ENCODE results near the gene SETD2.
A peak's percentile ranks its signal among the peaks of the same experiment; 100 is the strongest.

The SETD2 gene

GRCh38 chr3:46989146-46989810, 174.6 kb downstream of the SETD2 start:
- no peaks in the 10 kb centered on the region for H3K27me3 ChIP-seq (ENCODE audit: control insufficient read depth in 5 of 5, insufficient read depth in 4 of 5, low read length in 5 of 5)
- H3K4me1 ChIP-seq (ENCODE audit: control insufficient read depth in 5 of 5, insufficient read depth in 5 of 5, low read length in 5 of 5), result peaks cover 4 to 60% (median 27%) of the 10 kb centered on the region in 5 donors
- H3K36me3 ChIP-seq (ENCODE audit: control insufficient read depth in 5 of 5, insufficient read depth in 5 of 5, low read length in 5 of 5), result peaks cover 0 to 46% (median 29%) of the 10 kb centered on the region in 5 donors
- H3K4me3 ChIP-seq (ENCODE audit: low read depth in 1 of 5, low read length in 5 of 5), result no peak overlapping the region
- no peak overlapping the region for H3K27ac ChIP-seq (ENCODE audit: low read depth, low read length)
- no peak overlapping the region for H3K9ac ChIP-seq (ENCODE audit: low read length in 5 of 5)
- no peaks in the 10 kb centered on the region for H3K9me3 ChIP-seq (ENCODE audit: control insufficient read depth in 5 of 5, low read length in 5 of 5)

GRCh38 chr3:46988616-46989015, 175.3 kb downstream of the SETD2 start:
- H3K36me3 ChIP-seq (ENCODE audit: control insufficient read depth in 5 of 5, insufficient read depth in 5 of 5, low read length in 5 of 5), result peaks cover 0 to 41% (median 23%) of the 10 kb centered on the region in 5 donors
- peaks cover 4 to 60% (median 27%) of the 10 kb centered on the region in 5 donors for H3K4me1 ChIP-seq (ENCODE audit: control insufficient read depth in 5 of 5, insufficient read depth in 5 of 5, low read length in 5 of 5)
- no peak overlapping the region for H3K27ac ChIP-seq (ENCODE audit: low read depth, low read length)
- H3K9me3 ChIP-seq (ENCODE audit: control insufficient read depth in 5 of 5, low read length in 5 of 5), result no peaks in the 10 kb centered on the region
- H3K27me3 ChIP-seq (ENCODE audit: control insufficient read depth in 5 of 5, insufficient read depth in 4 of 5, low read length in 5 of 5), result no peaks in the 10 kb centered on the region
- H3K9ac ChIP-seq (ENCODE audit: low read length in 5 of 5), result peak overlapping the region in 1 of 5 donors; percentile 23
- no peak overlapping the region for H3K4me3 ChIP-seq (ENCODE audit: low read depth in 1 of 5, low read length in 5 of 5)

GRCh38 chr3:46987743-46988401, 176.0 kb downstream of the SETD2 start:
- peak overlapping the region in 2 of 5 donors; percentile 45 to 46 for H3K4me3 ChIP-seq (ENCODE audit: low read depth in 1 of 5, low read length in 5 of 5)
- peak overlapping the region in 1 of 5 donors; percentile 48 for H3K9ac ChIP-seq (ENCODE audit: low read length in 5 of 5)
- H3K27me3 ChIP-seq (ENCODE audit: control insufficient read depth in 5 of 5, insufficient read depth in 4 of 5, low read length in 5 of 5), result no peaks in the 10 kb centered on the region
- no peaks in the 10 kb centered on the region for H3K9me3 ChIP-seq (ENCODE audit: control insufficient read depth in 5 of 5, low read length in 5 of 5)
- peaks cover 0 to 34% (median 21%) of the 10 kb centered on the region in 5 donors for H3K36me3 ChIP-seq (ENCODE audit: control insufficient read depth in 5 of 5, insufficient read depth in 5 of 5, low read length in 5 of 5)
- peaks cover 4 to 60% (median 27%) of the 10 kb centered on the region in 5 donors for H3K4me1 ChIP-seq (ENCODE audit: control insufficient read depth in 5 of 5, insufficient read depth in 5 of 5, low read length in 5 of 5)
- no peak overlapping the region for H3K27ac ChIP-seq (ENCODE audit: low read depth, low read length)

- peak overlapping the region in 2 of 5 donors; percentile 45 to 46 for H3K4me3 ChIP-seq (ENCODE audit: low read depth in 1 of 5, low read length in 5 of 5)
- peaks cover 4 to 62% (median 27%) of the 10 kb centered on the region in 5 donors for H3K4me1 ChIP-seq (ENCODE audit: control insufficient read depth in 5 of 5, insufficient read depth in 5 of 5, low read length in 5 of 5)
- no peak overlapping the region for H3K27ac ChIP-seq (ENCODE audit: low read depth, low read length)
- no peaks in the 10 kb centered on the region for H3K27me3 ChIP-seq (ENCODE audit: control insufficient read depth in 5 of 5, insufficient read depth in 4 of 5, low read length in 5 of 5)
- no peaks in the 10 kb centered on the region for H3K9me3 ChIP-seq (ENCODE audit: control insufficient read depth in 5 of 5, low read length in 5 of 5)
- H3K36me3 ChIP-seq (ENCODE audit: control insufficient read depth in 5 of 5, insufficient read depth in 5 of 5, low read length in 5 of 5), result peaks cover 0 to 28% (median 19%) of the 10 kb centered on the region in 5 donors
- H3K9ac ChIP-seq (ENCODE audit: low read length in 5 of 5), result no peak overlapping the region
These were observed 176.6 kb downstream of the SETD2 start for GRCh38 chr3:46987319-46987742.

- H3K27ac ChIP-seq (ENCODE audit: low read depth, low read length), result no peak overlapping the region
- no peaks in the 10 kb centered on the region for H3K9me3 ChIP-seq (ENCODE audit: control insufficient read depth in 5 of 5, low read length in 5 of 5)
- H3K9ac ChIP-seq (ENCODE audit: low read length in 5 of 5), result no peak overlapping the region
- H3K4me3 ChIP-seq (ENCODE audit: low read depth in 1 of 5, low read length in 5 of 5), result no peak overlapping the region
- H3K36me3 ChIP-seq (ENCODE audit: control insufficient read depth in 5 of 5, insufficient read depth in 5 of 5, low read length in 5 of 5), result peaks cover 0 to 25% (median 18%) of the 10 kb centered on the region in 5 donors
- peaks cover 4 to 66% (median 32%) of the 10 kb centered on the region in 5 donors for H3K4me1 ChIP-seq (ENCODE audit: control insufficient read depth in 5 of 5, insufficient read depth in 5 of 5, low read length in 5 of 5)
- H3K27me3 ChIP-seq (ENCODE audit: control insufficient read depth in 5 of 5, insufficient read depth in 4 of 5, low read length in 5 of 5), result no peaks in the 10 kb centered on the region
These were observed 177.1 kb downstream of the SETD2 start for GRCh38 chr3:46986782-46987310.

GRCh38 chr3:46986055-46986730, 177.7 kb downstream of the SETD2 start:
- H3K27me3 ChIP-seq (ENCODE audit: control insufficient read depth in 5 of 5, insufficient read depth in 4 of 5, low read length in 5 of 5), result no peaks in the 10 kb centered on the region
- H3K36me3 ChIP-seq (ENCODE audit: control insufficient read depth in 5 of 5, insufficient read depth in 5 of 5, low read length in 5 of 5), result peaks cover 0 to 18% (median 12%) of the 10 kb centered on the region in 5 donors
- H3K4me1 ChIP-seq (ENCODE audit: control insufficient read depth in 5 of 5, insufficient read depth in 5 of 5, low read length in 5 of 5), result peaks cover 7 to 69% (median 38%) of the 10 kb centered on the region in 5 donors
- H3K9me3 ChIP-seq (ENCODE audit: control insufficient read depth in 5 of 5, low read length in 5 of 5), result no peaks in the 10 kb centered on the region
- H3K27ac ChIP-seq (ENCODE audit: low read depth, low read length), result no peak overlapping the region
- no peak overlapping the region for H3K9ac ChIP-seq (ENCODE audit: low read length in 5 of 5)
- no peak overlapping the region for H3K4me3 ChIP-seq (ENCODE audit: low read depth in 1 of 5, low read length in 5 of 5)

- peaks cover 7 to 69% (median 42%) of the 10 kb centered on the region in 5 donors for H3K4me1 ChIP-seq (ENCODE audit: control insufficient read depth in 5 of 5, insufficient read depth in 5 of 5, low read length in 5 of 5)
- no peak overlapping the region for H3K4me3 ChIP-seq (ENCODE audit: low read depth in 1 of 5, low read length in 5 of 5)
- H3K9me3 ChIP-seq (ENCODE audit: control insufficient read depth in 5 of 5, low read length in 5 of 5), result no peaks in the 10 kb centered on the region
- H3K27me3 ChIP-seq (ENCODE audit: control insufficient read depth in 5 of 5, insufficient read depth in 4 of 5, low read length in 5 of 5), result no peaks in the 10 kb centered on the region
- no peak overlapping the region for H3K9ac ChIP-seq (ENCODE audit: low read length in 5 of 5)
- peaks cover 0 to 13% (median 11%) of the 10 kb centered on the region in 5 donors for H3K36me3 ChIP-seq (ENCODE audit: control insufficient read depth in 5 of 5, insufficient read depth in 5 of 5, low read length in 5 of 5)
- H3K27ac ChIP-seq (ENCODE audit: low read depth, low read length), result no peak overlapping the region
These were observed 178.3 kb downstream of the SETD2 start for GRCh38 chr3:46985588-46985987.

- Histone ChIP-seq H3K27me3 (ENCODE audit: control insufficient read depth in 5 of 5, insufficient read depth in 4 of 5, low read length in 5 of 5) (no peaks in the 10 kb centered on the region), H3K9me3 (ENCODE audit: control insufficient read depth in 5 of 5, low read length in 5 of 5) (no peaks in the 10 kb centered on the region), H3K36me3 (ENCODE audit: control insufficient read depth in 5 of 5, insufficient read depth in 5 of 5, low read length in 5 of 5) (peaks cover 0 to 13% (median 9%) of the 10 kb centered on the region in 5 donors), H3K9ac (ENCODE audit: low read length in 5 of 5) (no peak overlapping the region), H3K27ac (ENCODE audit: low read depth, low read length) (no peak overlapping the region), H3K4me3 (ENCODE audit: low read depth in 1 of 5, low read length in 5 of 5) (no peak overlapping the region), H3K4me1 (ENCODE audit: control insufficient read depth in 5 of 5, insufficient read depth in 5 of 5, low read length in 5 of 5) (peaks cover 7 to 69% (median 43%) of the 10 kb centered on the region in 5 donors)
These were observed 179.1 kb downstream of the SETD2 start for GRCh38 chr3:46984591-46985459.

GRCh38 chr3:46982546-46982945, 181.4 kb downstream of the SETD2 start:
- Histone ChIP-seq H3K27me3 (ENCODE audit: control insufficient read depth in 5 of 5, insufficient read depth in 4 of 5, low read length in 5 of 5) (no peaks in the 10 kb centered on the region), H3K9me3 (ENCODE audit: control insufficient read depth in 5 of 5, low read length in 5 of 5) (no peaks in the 10 kb centered on the region), H3K27ac (ENCODE audit: low read depth, low read length) (no peak overlapping the region), H3K36me3 (ENCODE audit: control insufficient read depth in 5 of 5, insufficient read depth in 5 of 5, low read length in 5 of 5) (peaks cover 0 to 3% (median 0%) of the 10 kb centered on the region in 5 donors), H3K4me1 (ENCODE audit: control insufficient read depth in 5 of 5, insufficient read depth in 5 of 5, low read length in 5 of 5) (peaks cover 8 to 61% (median 43%) of the 10 kb centered on the region in 5 donors), H3K9ac (ENCODE audit: low read length in 5 of 5) (peak overlapping the region in 1 of 5 donors; percentile 13), H3K4me3 (ENCODE audit: low read depth in 1 of 5, low read length in 5 of 5) (no peak overlapping the region)

All from subcutaneous abdominal adipose tissue (tissue), 5 donors.